H1 (cell line): ENCODE measurements around the gene SBF1. TPM values are rescaled to one million over a fixed set of nuclear protein-coding genes. Genes with fewer than 3 reads are reported as not detected.

Source experiments
- CTCF ChIA-PET: fragments of 300-600 bp; sonication (Branson Sonifier 250); formaldehyde crosslinking; loops from one replicate; lab custom pipeline; 2021; ENCODE audit not compliant: partially characterized antibody; lab: Charles Lee
- POLR2A ChIA-PET: fragments of 300-600 bp; sonication (Branson Sonifier 250); formaldehyde crosslinking; loops from one replicate; lab custom pipeline; 2021; ENCODE audit warnings: inconsistent platforms; ENCODE audit not compliant: partially characterized antibody; lab: Charles Lee
- DNase-seq, 2 experiments: peaks; one replicate each; pipeline versions ENCODE4 v3.0.0 to v3.0.0-alpha.2; 2010 to 2022; ENCODE audit warnings: low spot score in 2 of 2, low read depth in 1 of 2, mixed read lengths in 1 of 2
- FAIRE-seq: peaks from 2 replicates; lab custom pipeline; 2011; peaks lifted over from hg19 to GRCh38; lab: Jason Lieb, UNC
- H2AFZ ChIP-seq: 2 replicates; pipeline ENCODE4 v1.8.1; 2012; ENCODE audit warnings: low read length, inconsistent platforms
- H2AK5ac ChIP-seq: 2 replicates; pipeline ENCODE4 v1.6.1; 2013; ENCODE audit warnings: low read depth, low read length
- H2BK120ac ChIP-seq: replicated peaks from 2 replicates; pipeline ENCODE3; 2013; ENCODE audit warnings: low read depth, low read length, inconsistent platforms
- H2BK12ac ChIP-seq: 2 replicates; pipeline ENCODE4 v1.6.1; 2013; ENCODE audit warnings: low read depth, low read length
- H2BK15ac ChIP-seq: 2 replicates; pipeline ENCODE4 v1.6.1; 2013; ENCODE audit warnings: low read length
- H2BK20ac ChIP-seq: 2 replicates; pipeline ENCODE4 v1.6.1; 2013; ENCODE audit warnings: low read length
- H2BK5ac ChIP-seq: 2 replicates; pipeline ENCODE4 v1.6.1; 2013; ENCODE audit warnings: low read depth, low read length
- H3K14ac ChIP-seq: 2 replicates; pipeline ENCODE4 v1.6.1; 2013; ENCODE audit warnings: inconsistent platforms; ENCODE audit not compliant: insufficient read length
- H3K18ac ChIP-seq: 2 replicates; pipeline ENCODE4 v1.6.1; 2013; ENCODE audit warnings: low read length; ENCODE audit errors: extremely low read depth
- H3K23ac ChIP-seq: 2 replicates; pipeline ENCODE4 v1.6.1; 2013; ENCODE audit warnings: inconsistent platforms; ENCODE audit not compliant: insufficient read length
- H3K23me2 ChIP-seq: 2 replicates; pipeline ENCODE4 v1.6.1; 2013; ENCODE audit warnings: low read depth, low read length
- H3K27ac ChIP-seq: 2 replicates; pipeline ENCODE4 v1.6.1; 2011; ENCODE audit warnings: low read depth, low read length, inconsistent platforms
- H3K27me3 ChIP-seq, 4 experiments: replicated peaks in 1 of 4; 1 replicate in 1 of 4; 2 replicates in 3 of 4; pipeline versions ENCODE4 v1.6.1 to v1.8.1; 2011 to 2013; ENCODE audit warnings: low read length in 3 of 4, mild to moderate bottlenecking in 3 of 4, inconsistent platforms in 2 of 4, mixed read lengths in 2 of 4, moderate library complexity in 1 of 4; ENCODE audit not compliant: control insufficient read depth in 3 of 4, insufficient read depth in 3 of 4; ENCODE audit errors: extremely low read depth in 1 of 4
- H3K36me3 ChIP-seq, 4 experiments: 2 replicates each; pipeline versions ENCODE4 v1.6.1 to v1.8.1; 2011 to 2013; ENCODE audit warnings: mild to moderate bottlenecking in 4 of 4, low read length in 3 of 4, moderate library complexity in 2 of 4, control low read depth in 1 of 4, inconsistent platforms in 1 of 4; ENCODE audit not compliant: insufficient read depth in 4 of 4, control insufficient read depth in 2 of 4
- H3K4ac ChIP-seq: replicated peaks from 2 replicates; pipeline ENCODE3; 2013; ENCODE audit warnings: low read length, low read depth, mixed read lengths, inconsistent platforms; ENCODE audit not compliant: insufficient read length
- H3K4me1 ChIP-seq, 4 experiments: replicated peaks in 1 of 4; 1 replicate in 1 of 4; 2 replicates in 3 of 4; pipeline versions ENCODE4 v1.6.1 to v1.8.1; 2011 to 2013; ENCODE audit warnings: low read length in 3 of 4, inconsistent platforms in 2 of 4, mixed read lengths in 1 of 4; ENCODE audit not compliant: insufficient read depth in 4 of 4, control insufficient read depth in 3 of 4
- H3K4me2 ChIP-seq, 2 experiments: 2 replicates each; pipeline versions ENCODE4 v1.6.1 to v1.8.1; 2011 to 2013; ENCODE audit warnings: low read depth in 2 of 2, low read length in 2 of 2, control low read depth in 1 of 2, inconsistent platforms in 1 of 2, mild to moderate bottlenecking in 1 of 2; ENCODE audit not compliant: insufficient read depth in 1 of 2
- H3K4me3 ChIP-seq, 4 experiments: fragments of 200-600, 300-600 bp in 1 of 4; sonication (generic), shearing (Covaris generic), sonication (Bioruptor Twin) in 1 of 4; 2 replicates each; pipeline versions ENCODE4 v1.5.1 to v1.8.1; 2011 to 2016; ENCODE audit warnings: low read length in 4 of 4, low read depth in 3 of 4, control low read depth in 2 of 4, inconsistent platforms in 2 of 4, mild to moderate bottlenecking in 2 of 4, mixed read lengths in 1 of 4, moderate library complexity in 1 of 4; ENCODE audit not compliant: insufficient read depth in 2 of 4; ENCODE audit errors: extremely low read depth in 1 of 4
- H3K56ac ChIP-seq: replicated peaks from 2 replicates; pipeline ENCODE3; 2013; ENCODE audit warnings: low read depth, mild to moderate bottlenecking, mixed read lengths, low read length, inconsistent platforms; ENCODE audit not compliant: insufficient read length
- H3K79me1 ChIP-seq: 2 replicates; pipeline ENCODE4 v1.6.1; 2013; ENCODE audit warnings: low read depth, low read length, control low read depth
- H3K79me2 ChIP-seq, 2 experiments: 2 replicates each; pipeline versions ENCODE4 v1.6.1 to v1.8.1; 2012 to 2013; ENCODE audit warnings: low read length in 2 of 2, mild to moderate bottlenecking in 2 of 2, inconsistent platforms in 1 of 2; ENCODE audit not compliant: insufficient read depth in 2 of 2, control insufficient read depth in 1 of 2
- H3K9ac ChIP-seq, 4 experiments: replicated peaks in 1 of 4; 1 replicate in 1 of 4; 2 replicates in 3 of 4; pipeline versions ENCODE4 v1.6.1 to v1.8.1; 2011 to 2013; ENCODE audit warnings: low read depth in 3 of 4, low read length in 3 of 4, control low read depth in 2 of 4, mild to moderate bottlenecking in 2 of 4, moderate library complexity in 2 of 4, inconsistent platforms in 1 of 4; ENCODE audit errors: extremely low read depth in 1 of 4
- H3K9me3 ChIP-seq, 2 experiments: 2 replicates each; pipeline versions ENCODE4 v1.6.1 to v1.8.1; 2012 to 2013; ENCODE audit warnings: mild to moderate bottlenecking in 2 of 2, moderate library complexity in 2 of 2, control low read depth in 1 of 2, inconsistent platforms in 1 of 2, low read depth in 1 of 2, low read length in 1 of 2, mixed read lengths in 1 of 2; ENCODE audit not compliant: insufficient read depth in 2 of 2
- H4K20me1 ChIP-seq, 2 experiments: replicated peaks in 1 of 2; 2 replicates each; pipeline versions ENCODE3 to v1.8.1; 2011 to 2013; ENCODE audit warnings: inconsistent platforms in 2 of 2, low read length in 2 of 2, mild to moderate bottlenecking in 1 of 2; ENCODE audit not compliant: insufficient read depth in 2 of 2, control insufficient read depth in 1 of 2
- H4K5ac ChIP-seq: 2 replicates; pipeline ENCODE4 v1.6.1; 2013; ENCODE audit warnings: low read length, low read depth, mixed read lengths, inconsistent platforms; ENCODE audit not compliant: insufficient read length
- H4K8ac ChIP-seq: 2 replicates; pipeline ENCODE4 v1.8.0; 2013; ENCODE audit warnings: mild to moderate bottlenecking, moderate library complexity, low read length, inconsistent platforms; ENCODE audit not compliant: insufficient read depth; ENCODE audit errors: extremely low read depth
- H4K91ac ChIP-seq: replicated peaks from 2 replicates; pipeline ENCODE3; 2013; ENCODE audit warnings: low read length, mixed read lengths, inconsistent platforms; ENCODE audit not compliant: insufficient read length
- EGR1 ChIP-seq: IDR thresholded peaks from 2 replicates; pipeline ENCODE4 v1.6.1; 2011; ENCODE audit warnings: low read depth, low read length, borderline replicate concordance
- GTF2F1 ChIP-seq: IDR thresholded peaks from 2 replicates; pipeline ENCODE4 v1.6.1; 2012; ENCODE audit warnings: low read depth, low read length, improper control_type of control experiment, borderline replicate concordance
- JUN ChIP-seq: IDR thresholded peaks from 2 replicates; pipeline ENCODE4 v1.6.1; 2011; ENCODE audit warnings: low read depth, mild to moderate bottlenecking, improper control_type of control experiment, low read length
- NANOG ChIP-seq: IDR thresholded peaks from 2 replicates; pipeline ENCODE4 v1.6.1; 2011; ENCODE audit warnings: low read length, low read depth, mild to moderate bottlenecking, inconsistent platforms; ENCODE audit not compliant: insufficient read depth, poor library complexity, severe bottlenecking
- RNF2 ChIP-seq: fragments of 200-900, 300-1000 bp; sonication (generic); IDR thresholded peaks from 2 replicates; pipeline ENCODE4 v1.7.1; 2016; ENCODE audit warnings: borderline replicate concordance, low read depth, mild to moderate bottlenecking, antibody characterized with exemption, low read length; ENCODE audit not compliant: poor library complexity, severe bottlenecking; ENCODE audit errors: missing control alignments
- SIN3A ChIP-seq, 2 experiments: IDR thresholded peaks in 1 of 2; conservative IDR thresholded peaks in 1 of 2; 2 replicates each; pipeline ENCODE4 v1.6.1; 2011 to 2012; ENCODE audit warnings: low read length in 2 of 2, improper control_type of control experiment in 1 of 2, low read depth in 1 of 2, mild to moderate bottlenecking in 1 of 2
- SRF ChIP-seq: IDR thresholded peaks from 2 replicates; pipeline ENCODE4 v1.6.1; 2011; ENCODE audit warnings: mild to moderate bottlenecking, low read depth, low read length, moderate library complexity
- TBP ChIP-seq: IDR thresholded peaks from 2 replicates; pipeline ENCODE4 v1.6.1; 2011; ENCODE audit warnings: low read depth, low read length, improper control_type of control experiment
- WGBS, 2 experiments: shearing (Covaris generic) in 1 of 2; methylation state at CpG; one replicate each; pipeline versions ENCODE4 v1.1.6 to v1.1.7; 2013 to 2015; ENCODE audit warnings: low lambda C conversion rate in 2 of 2, mixed read lengths in 2 of 2, inconsistent platforms in 1 of 2, low coverage in 1 of 2, missing lambda C conversion rate in 1 of 2; ENCODE audit not compliant: insufficient replicate concordance in 2 of 2, insufficient coverage in 1 of 2, insufficient read length in 1 of 2; ENCODE audit errors: extremely low coverage in 1 of 2, missing lambda C conversion rate in 1 of 2; 5-methylcytosine and 5-hydroxymethylcytosine counted together
- polyA plus RNA-seq, 7 experiments: library from polyadenylated mRNA; depleted of rRNA in 3 of 7; stranded (reverse) in 5 of 7; unstranded in 2 of 7; fragments of >200 nt in 5 of 7; fragments of 200-250 nt in 2 of 7; gene quantifications; 1 replicate in 5 of 7; 2 replicates in 1 of 7; 4 replicates in 1 of 7; pipeline versions ENCODE4 v1.2.1 to v1.2.3, GENCODE V29; 2011 to 2013; ENCODE audit warnings: missing spikeins in 2 of 7, mixed read lengths in 2 of 7
- total RNA-seq: library from RNA; stranded (reverse); fragmentation: NEBNext Ultra II Directional; extraction: Animal tissue kit (Norgen Biotek cat#: 25700); gene quantifications from 2 replicates; pipeline ENCODE4 v1.2.1, GENCODE V29; 2021
- TF ChIP-seq, protein P1 (sequence below), 3 experiments: IDR thresholded peaks; 1 replicate in 2 of 3; 2 replicates in 1 of 3; pipeline versions ENCODE4 v1.5.1 to v1.6.1; 2011; ENCODE audit warnings: low read length in 3 of 3, mild to moderate bottlenecking in 3 of 3, inconsistent platforms in 2 of 3, low read depth in 1 of 3, moderate library complexity in 1 of 3; ENCODE audit not compliant: insufficient read depth in 1 of 3; ENCODE audit errors: control extremely low read depth in 1 of 3

SBF1 gene
- total and polyA plus RNA-seq, 2 of the 8 experiments (the other 6 are each of a cell fraction or from before 2014, with no cell fraction given), result 29.1 to 71.5 TPM

- Histone ChIP-seq H4K5ac (no peak overlapping the region), H3K14ac (no peak overlapping the region), H3K4me3 (no peak overlapping the region), H4K8ac (peak overlapping the region; percentile 14; the same call in 1 of the 2 replicates), H3K9me3 (no peaks in the 10 kb centered on the region), H3K27me3 (no peaks in the 10 kb centered on the region), H4K20me1 (peaks cover 0 to 6% of the 10 kb centered on the region in 2 experiments), H2BK12ac (no peak overlapping the region), H3K4me2 (no peak overlapping the region), H2BK20ac (no peak overlapping the region), H3K4ac (no peak overlapping the region), H2BK5ac (no peak overlapping the region), H3K23me2 (no peaks in the 10 kb centered on the region), H3K18ac (no peak overlapping the region), H3K27ac (no peak overlapping the region), H3K36me3 (peaks cover 13 to 49% (median 36%) of the 10 kb centered on the region in 4 experiments), H3K79me1 (no peaks in the 10 kb centered on the region), H2BK120ac (no peak overlapping the region), H2AK5ac (no peak overlapping the region), H3K9ac (no peak overlapping the region), H2AFZ (no peak overlapping the region), H3K56ac (no peak overlapping the region), H2BK15ac (no peak overlapping the region), H3K23ac (no peak overlapping the region), H4K91ac (no peak overlapping the region), H3K79me2 (no peaks in the 10 kb centered on the region), H3K4me1 (no peaks in the 10 kb centered on the region)
- ChIA-PET CTCF (interaction anchor here (0.8 to 1.7 kb wide), 4 partner anchors 8 to 82 kb away, joined by 3 to 8 read pairs (median 4); no protein-coding TSS in a partner anchor), POLR2A (no interaction called here)
- DNase-seq, result no peak
- 93% methylated on average over 30 of the region's 31 CpGs; no CpG with 5 or more reads in 1 of the 2 experiments for WGBS, 2 experiments
- no peak for FAIRE-seq
- TF ChIP-seq RNF2, result no peak
- TF ChIP-seq, protein P1, sequence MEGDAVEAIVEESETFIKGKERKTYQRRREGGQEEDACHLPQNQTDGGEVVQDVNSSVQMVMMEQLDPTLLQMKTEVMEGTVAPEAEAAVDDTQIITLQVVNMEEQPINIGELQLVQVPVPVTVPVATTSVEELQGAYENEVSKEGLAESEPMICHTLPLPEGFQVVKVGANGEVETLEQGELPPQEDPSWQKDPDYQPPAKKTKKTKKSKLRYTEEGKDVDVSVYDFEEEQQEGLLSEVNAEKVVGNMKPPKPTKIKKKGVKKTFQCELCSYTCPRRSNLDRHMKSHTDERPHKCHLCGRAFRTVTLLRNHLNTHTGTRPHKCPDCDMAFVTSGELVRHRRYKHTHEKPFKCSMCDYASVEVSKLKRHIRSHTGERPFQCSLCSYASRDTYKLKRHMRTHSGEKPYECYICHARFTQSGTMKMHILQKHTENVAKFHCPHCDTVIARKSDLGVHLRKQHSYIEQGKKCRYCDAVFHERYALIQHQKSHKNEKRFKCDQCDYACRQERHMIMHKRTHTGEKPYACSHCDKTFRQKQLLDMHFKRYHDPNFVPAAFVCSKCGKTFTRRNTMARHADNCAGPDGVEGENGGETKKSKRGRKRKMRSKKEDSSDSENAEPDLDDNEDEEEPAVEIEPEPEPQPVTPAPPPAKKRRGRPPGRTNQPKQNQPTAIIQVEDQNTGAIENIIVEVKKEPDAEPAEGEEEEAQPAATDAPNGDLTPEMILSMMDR (IDR thresholded peaks at IDR 0.05; ENCODE audit: control extremely low read depth in 1 of 3, insufficient read depth in 1 of 3, low read depth in 1 of 3, low read length in 3 of 3), result no peak
- TF ChIP-seq GTF2F1, result no peak
- TF ChIP-seq JUN, result no peak
- TF ChIP-seq NANOG, result no peak
- TF ChIP-seq SIN3A (conservative IDR thresholded peaks at IDR 0.05 in 1 of 2, IDR thresholded peaks at IDR 0.05 in 1 of 2; ENCODE audit: low read depth in 1 of 2, low read length in 2 of 2), result no peak
- no peak for TF ChIP-seq SRF
- TF ChIP-seq TBP, result no peak
- TF ChIP-seq EGR1, result no peak
Observed at GRCh38 chr22:50414476-50415248, 60.2 kb downstream of the SBF1 start.
